Medulla oblongata (tissue), 1 donor: ENCODE measurements around the gene LMNTD1.
A peak's percentile ranks its signal among the peaks of the same experiment; 100 is the strongest.
"Not testable (repeated sequence)": the region's sequence is repeated elsewhere in the genome, so short reads cannot be mapped to it uniquely, and the experiment has no call there.

Experiments used
- DNase-seq: peaks from one replicate; pipeline ENCODE4 v3.0.0-alpha.2; 2015; ENCODE audit errors: extremely low spot score

LMNTD1 gene

GRCh38 chr12:25553098-25553497 is at the start of gene LMNTD1:
TSS of gene LMNTD1 (minus strand) at chr12:25553283. CDS start at chr12:25552959, 324 bp downstream.
- peak; percentile 38 for DNase-seq

DNA sequence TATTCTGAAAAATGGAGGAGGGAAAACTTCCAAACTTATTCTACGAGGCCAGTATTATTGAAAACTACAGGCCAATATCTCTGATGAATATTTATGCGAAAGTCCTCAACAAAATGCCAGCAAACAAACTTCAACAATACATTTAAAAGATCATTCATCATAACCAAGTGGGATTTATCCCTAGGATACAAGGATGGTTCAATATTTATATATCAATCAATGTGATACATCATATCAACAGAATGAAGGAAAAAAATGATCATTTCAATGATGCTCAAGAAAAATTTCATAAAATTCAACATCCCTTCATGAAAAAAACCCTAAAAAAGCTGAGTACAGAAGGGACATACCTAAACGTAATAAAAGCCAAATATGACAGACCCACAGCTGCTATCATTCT is 45.9 kb upstream of the LMNTD1 start:
- no peak for DNase-seq

DNA sequence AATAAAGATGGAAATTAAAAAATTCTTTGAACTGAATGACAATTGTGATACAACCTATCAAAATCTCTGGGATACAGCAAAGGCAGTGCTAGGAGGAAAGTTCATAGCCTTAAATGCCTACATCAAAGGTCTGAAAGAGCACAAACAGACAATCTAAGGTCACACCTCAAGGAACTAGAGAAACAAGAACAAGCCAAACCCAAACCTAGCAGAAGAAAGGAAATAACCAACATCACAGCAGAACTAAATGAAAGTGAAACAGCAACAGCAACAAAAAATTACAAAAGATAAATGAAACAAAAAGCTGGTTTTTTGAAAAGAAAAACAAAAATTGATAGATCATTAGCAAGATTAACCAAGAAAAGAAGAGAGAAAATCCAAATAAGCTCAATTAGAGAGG is 42.4 kb upstream of the LMNTD1 start:
- DNase-seq, result not testable (repeated sequence)

DNA sequence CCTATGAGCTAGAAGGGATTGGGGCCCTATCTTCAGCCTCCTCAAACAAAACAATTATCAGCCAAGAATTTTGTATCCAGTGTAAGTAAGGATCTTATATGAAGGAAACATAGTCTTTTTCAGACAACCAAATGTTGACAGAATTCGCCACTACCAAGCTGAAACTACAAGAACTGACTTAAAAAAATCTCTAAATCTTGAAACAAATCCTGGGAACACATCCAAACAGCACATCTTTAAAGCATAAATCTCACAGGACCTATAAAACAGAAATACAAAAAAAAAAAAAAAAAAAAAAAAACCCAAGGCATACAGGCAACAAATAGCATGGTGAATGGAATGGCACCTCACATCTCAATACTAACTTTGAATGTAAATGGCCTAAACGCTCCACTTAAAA is 41.3 kb upstream of the LMNTD1 start:
- DNase-seq, result no peak

GRCh38 chr12:25592725-25593495 is 39.8 kb upstream of the LMNTD1 start:
- DNase-seq, result no peak

- DNase-seq, result no peak
These were observed 38.1 kb upstream of the LMNTD1 start for GRCh38 chr12:25591144-25591543.

GRCh38 chr12:25590011-25590721 is 37.1 kb upstream of the LMNTD1 start:
- DNase-seq, result no peak

DNA sequence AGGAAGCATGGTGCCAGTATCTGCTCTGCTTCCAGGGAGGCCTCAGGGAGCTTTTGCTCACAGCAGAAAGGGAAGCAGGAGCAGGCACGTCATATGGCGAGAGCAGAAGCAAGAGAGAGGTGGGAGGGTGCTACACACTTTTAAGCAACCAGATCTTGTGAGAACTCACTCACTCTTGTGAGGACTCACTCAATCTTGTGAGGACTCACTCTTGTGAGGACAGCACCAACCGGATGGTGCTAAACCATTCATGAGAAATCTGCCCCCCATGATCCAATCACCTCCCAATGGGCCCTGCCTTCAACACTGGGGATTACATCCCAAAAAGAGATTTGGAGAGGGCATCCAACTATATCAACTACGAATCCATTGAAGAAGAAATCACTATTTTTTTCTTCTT is 34.3 kb upstream of the LMNTD1 start:
- DNase-seq, result no peak

DNA sequence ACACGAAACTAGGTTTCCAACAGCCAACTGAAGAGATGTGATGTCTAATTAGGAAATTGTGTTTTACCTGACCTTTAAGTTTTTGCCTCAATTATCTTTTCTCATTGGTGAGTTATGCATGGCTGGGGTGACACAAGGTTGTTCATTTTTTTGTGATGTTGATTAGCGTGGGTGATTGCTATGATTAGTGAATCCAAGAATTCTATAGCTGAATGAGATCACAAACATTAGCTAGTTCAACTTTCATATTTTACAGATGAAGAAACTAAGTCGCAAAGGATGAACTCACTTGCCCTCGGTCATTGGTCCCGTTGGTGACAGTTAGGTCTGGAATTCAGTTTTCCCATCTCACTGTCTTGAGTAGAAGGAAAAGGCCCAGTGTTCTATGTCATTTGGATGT is 32.6 kb upstream of the LMNTD1 start:
- DNase-seq, result no peak

DNA sequence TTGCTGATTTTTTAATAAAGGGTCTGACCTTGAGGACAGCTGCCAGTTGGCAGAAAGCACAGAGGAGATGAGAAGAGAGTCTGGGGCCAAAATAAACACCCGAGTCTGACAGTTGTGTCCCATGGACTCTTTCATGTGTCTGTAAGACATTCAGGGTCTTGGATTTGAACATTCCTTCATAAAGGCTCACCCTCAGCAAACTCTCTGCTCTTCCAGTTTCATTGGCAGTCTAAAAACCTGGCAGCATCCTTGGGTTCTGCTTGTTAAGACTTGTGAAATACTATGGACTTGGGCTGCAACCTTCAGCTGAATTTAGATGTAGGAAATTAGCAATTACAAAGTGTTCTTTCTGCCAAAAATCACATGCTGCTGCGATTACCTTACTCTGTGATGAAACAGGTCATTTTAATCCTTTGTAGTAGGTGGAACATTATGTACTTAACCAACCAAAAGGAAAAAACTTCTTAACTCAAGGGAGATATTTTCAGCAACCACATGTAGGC is 32.0 kb upstream of the LMNTD1 start:
- DNase-seq, result peak; percentile 69

DNA sequence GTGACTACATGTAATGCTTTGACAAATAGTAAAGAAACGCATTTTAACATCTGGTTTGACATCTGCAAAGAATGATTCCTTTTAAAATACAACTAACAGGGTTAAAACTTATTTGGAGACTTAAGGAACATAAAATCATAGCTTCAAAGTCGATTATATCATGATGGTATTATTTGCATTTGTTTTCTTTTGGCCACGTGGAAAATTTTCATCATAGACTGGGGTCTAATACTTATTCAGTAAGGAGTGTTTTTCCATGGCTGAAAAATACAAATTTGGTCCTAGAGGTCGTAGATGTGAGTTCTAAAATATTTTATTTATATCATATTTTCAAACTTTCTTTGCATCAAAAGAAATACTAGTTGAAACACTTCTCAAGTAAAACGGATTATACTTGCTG is 31.5 kb upstream of the LMNTD1 start:
- DNase-seq, result no peak

DNA sequence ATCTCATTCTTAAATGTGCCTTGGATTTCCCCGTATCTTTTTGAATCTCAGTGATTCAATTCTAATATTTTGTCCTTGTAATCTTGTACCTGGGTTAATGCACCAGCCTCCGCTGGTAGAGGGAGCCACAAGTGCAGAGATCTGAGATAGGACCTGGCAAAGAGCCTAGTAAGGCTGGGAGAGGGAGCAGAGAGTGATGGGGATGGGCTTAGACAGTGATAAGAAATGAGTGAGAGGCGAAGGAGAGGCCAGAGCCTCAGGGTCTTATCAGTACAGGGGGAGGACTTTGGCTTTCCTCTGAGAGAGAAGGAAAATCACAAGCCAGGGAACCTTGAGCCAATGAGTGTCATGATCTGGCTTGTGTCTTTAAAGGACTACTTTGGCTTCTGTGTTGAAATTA is 30.5 kb upstream of the LMNTD1 start:
- DNase-seq, result peak; percentile 44

DNA sequence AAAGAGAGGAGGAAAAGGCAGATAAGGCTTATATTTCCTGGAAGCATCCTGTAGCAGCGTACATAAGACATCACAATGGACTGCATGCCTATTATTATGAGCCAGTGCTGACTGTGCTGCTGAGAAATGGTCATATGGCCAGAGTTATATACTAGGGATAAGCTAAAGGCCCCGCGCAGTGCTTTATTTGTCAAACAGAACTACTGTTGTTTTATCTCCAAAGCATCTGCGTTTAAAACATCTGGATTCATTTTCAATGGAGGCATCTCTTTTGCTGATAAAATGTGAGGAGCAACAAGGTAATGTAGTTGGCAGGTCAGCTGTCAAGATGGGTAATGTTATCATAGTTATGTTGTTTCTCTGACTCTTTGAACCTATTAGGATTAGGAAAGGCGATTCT is 28.0 kb upstream of the LMNTD1 start:
- DNase-seq, result no peak

GRCh38 chr12:25578411-25579143 is 25.5 kb upstream of the LMNTD1 start:
- DNase-seq, result no peak

GRCh38 chr12:25574761-25575160 is 21.7 kb upstream of the LMNTD1 start:
- no peak for DNase-seq

- DNase-seq, result peak; percentile 61
These were observed 20.3 kb upstream of the LMNTD1 start for GRCh38 chr12:25573346-25573745.

DNA sequence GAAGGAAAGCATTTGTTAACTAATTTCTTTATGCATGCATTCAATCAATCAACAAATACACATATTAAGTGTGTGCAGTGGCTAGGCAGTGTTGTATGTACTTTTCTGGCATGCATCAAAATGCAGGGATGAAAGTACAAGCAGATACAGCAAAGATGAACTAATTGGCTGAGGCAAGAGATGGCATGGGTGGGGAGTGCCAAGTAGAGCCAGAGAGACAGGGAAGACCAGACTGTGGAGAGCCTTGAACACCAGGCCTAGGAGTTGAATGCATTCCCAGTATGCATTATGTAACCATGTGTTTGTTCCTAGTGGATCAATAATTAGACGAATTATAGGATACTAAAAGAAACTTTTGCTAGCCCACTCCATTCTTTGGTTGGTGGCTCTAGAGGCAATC is 17.3 kb upstream of the LMNTD1 start:
- no peak for DNase-seq

DNA sequence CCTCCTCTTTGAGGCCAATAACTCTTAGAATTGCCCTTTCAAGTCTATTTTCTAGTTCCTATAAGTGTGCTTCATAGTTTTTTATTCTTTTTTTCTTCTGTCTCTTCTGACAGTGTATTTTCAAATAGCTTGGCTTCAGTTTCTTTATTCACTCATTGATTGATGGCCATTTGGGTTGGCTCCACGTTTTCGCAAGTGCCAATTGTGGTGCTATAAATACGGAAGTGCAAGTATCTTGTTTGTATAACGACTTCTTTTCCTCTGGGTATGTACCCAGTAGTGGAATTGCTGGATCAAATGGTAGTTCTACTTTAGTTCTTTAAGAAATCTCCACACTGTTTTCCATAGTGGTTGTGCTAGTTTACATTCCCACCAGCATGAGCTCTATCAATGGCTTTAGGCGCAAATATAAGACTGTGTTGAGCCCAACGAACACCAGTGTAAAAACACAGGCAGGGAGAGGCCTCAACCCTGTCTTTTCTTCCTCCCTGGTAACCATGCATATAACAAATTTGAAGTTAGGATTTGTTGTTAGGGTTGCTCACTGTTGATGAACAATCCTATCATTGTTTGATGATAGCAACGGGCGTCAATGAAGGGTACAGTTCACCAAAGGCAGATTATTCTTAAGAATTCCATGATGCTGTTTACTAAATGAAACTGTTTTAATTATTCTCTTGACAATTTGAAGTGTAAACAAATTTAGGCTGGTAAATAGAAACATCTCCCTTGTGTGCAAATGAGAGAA is 13.3 kb upstream of the LMNTD1 start:
- no peak for DNase-seq

- no peak for DNase-seq
These were observed 5.5 kb upstream of the LMNTD1 start for GRCh38 chr12:25558586-25558985.

DNA sequence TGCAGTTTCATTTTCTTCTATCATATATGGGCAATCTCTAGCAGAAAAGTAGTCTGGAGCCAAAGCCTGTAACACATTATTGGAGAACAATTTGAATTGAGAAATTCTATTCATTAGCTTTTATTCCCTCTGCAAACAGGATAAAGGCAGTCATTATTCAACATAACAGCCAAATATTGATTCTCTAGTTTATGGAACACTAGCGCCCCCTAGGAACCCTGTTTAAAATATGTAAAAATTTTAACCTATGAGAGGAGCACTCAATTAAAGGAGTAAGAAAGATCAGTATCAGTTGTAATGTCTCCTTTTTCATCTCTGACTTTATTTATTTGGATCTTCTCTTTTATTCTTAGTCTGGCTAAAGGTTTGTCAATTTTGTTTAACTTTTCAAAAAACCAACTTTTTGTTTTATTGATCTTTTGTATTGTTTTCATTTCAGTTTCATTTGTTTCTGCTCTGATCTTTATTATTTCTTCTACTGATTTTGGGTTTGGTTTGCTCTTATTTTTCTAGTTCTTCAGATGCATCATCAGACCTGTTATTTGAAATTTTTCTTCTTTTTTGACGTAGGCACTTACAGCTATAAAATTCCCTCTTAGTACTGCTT is 4.8 kb upstream of the LMNTD1 start:
- peak; percentile 30 for DNase-seq

DNA sequence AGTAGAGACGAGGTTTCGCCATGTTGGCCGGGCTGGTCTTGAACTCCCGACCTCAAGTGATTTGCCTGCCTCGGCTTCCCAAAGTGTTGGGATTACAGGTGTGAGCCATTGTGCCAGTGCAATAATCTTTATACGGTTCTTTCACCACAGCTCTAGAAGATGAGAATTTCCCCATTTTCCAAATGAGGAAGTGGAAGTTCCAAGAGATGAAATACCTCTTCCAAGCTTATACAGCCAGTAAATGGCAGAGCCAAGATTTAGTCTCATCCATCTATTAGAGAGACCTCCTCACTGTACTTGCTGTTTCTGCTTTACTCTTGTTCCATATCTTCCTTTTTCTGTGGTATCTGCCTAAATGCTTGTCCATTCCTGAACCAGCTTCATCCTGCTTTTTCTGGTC is 3.1 kb upstream of the LMNTD1 start:
- DNase-seq, result no peak
